HepG2 (cell line): Measurements from ENCODE around the gene PLG. TPM values are rescaled to one million over a fixed set of nuclear protein-coding genes. Genes with fewer than 3 reads are reported as not detected.

Source experiments
- ATAC-seq: fragments of 200-7000 bp; cut with Tn5 transposase; 3 replicates; pipeline ENCODE4 v1.9.1; 2020; ENCODE audit warnings: mild to moderate bottlenecking, moderate library complexity
- BruUV-seq: library from RNA; stranded (reverse); fragments of 400-500 nt; replicated peaks from 2 replicates; lab custom pipeline; 2021; lab: Mats Ljungman, UMichigan
- CTCF ChIA-PET: fragments of 300-600 bp; formaldehyde crosslinking; extraction: SDS; loops from one replicate; lab custom pipeline; 2021; ENCODE audit warnings: low total read pairs, inconsistent platforms, low intra/inter-chr PET ratio; lab: Yijun Ruan, JAX
- POLR2A ChIA-PET: fragments of 350-600 bp; sonication (Branson Sonifier 250); formaldehyde crosslinking; loops from one replicate; lab custom pipeline; 2020; ENCODE audit warnings: antibody characterized with exemption, inconsistent platforms; lab: Yijun Ruan, JAX
- DNase-seq: peaks from one replicate; pipeline ENCODE4 v3.0.0-alpha.2; 2015; ENCODE audit warnings: low spot score
- FAIRE-seq: peaks from 3 replicates; lab custom pipeline; 2011; peaks lifted over from hg19 to GRCh38; lab: Jason Lieb, UNC
- H2AFZ ChIP-seq: one replicate; pipeline ENCODE4 v1.6.1; 2011; ENCODE audit warnings: low read length, inconsistent platforms
- H3K27ac ChIP-seq: fragments of 300-600 bp; 3 replicates; pipeline ENCODE4 v1.8.0; 2011; ENCODE audit warnings: mixed run types, mild to moderate bottlenecking, mixed read lengths, low read length, inconsistent platforms; ENCODE audit not compliant: insufficient read depth; ENCODE audit errors: extremely low read length
- H3K27me3 ChIP-seq, 2 experiments: fragments of 200-600 bp in 1 of 2; 2 replicates in 1 of 2; 3 replicates in 1 of 2; pipeline versions ENCODE4 v1.6.0 to v1.8.0; 2011; ENCODE audit warnings: low read length in 2 of 2, mild to moderate bottlenecking in 2 of 2, moderate library complexity in 2 of 2, inconsistent platforms in 1 of 2; ENCODE audit not compliant: insufficient read depth in 2 of 2, control insufficient read depth in 1 of 2
- H3K36me3 ChIP-seq, 2 experiments: fragments of 200-600 bp in 1 of 2; replicated peaks in 1 of 2; 2 replicates in 1 of 2; 3 replicates in 1 of 2; pipeline versions ENCODE4 v1.5.1 to v1.8.0; 2011; ENCODE audit warnings: low read length in 2 of 2, inconsistent platforms in 1 of 2; ENCODE audit not compliant: insufficient read depth in 2 of 2, control insufficient read depth in 1 of 2
- H3K4me1 ChIP-seq: 2 replicates; pipeline ENCODE4 v1.5.1; 2012; ENCODE audit warnings: low read length, inconsistent platforms; ENCODE audit not compliant: insufficient read depth
- H3K4me2 ChIP-seq: 2 replicates; pipeline ENCODE4 v1.6.0; 2011; ENCODE audit warnings: low read depth, low read length, inconsistent platforms
- H3K4me3 ChIP-seq, 3 experiments: fragments of 200-600 bp in 1 of 3; sonication (generic), shearing (Covaris generic) in 1 of 3; replicated peaks in 1 of 3; 2 replicates each; pipeline ENCODE4 v1.5.1; 2011 to 2016; ENCODE audit warnings: low read length in 3 of 3, inconsistent platforms in 2 of 3, low read depth in 2 of 3, mild to moderate bottlenecking in 2 of 3, control low read depth in 1 of 3, mixed read lengths in 1 of 3; ENCODE audit not compliant: insufficient read depth in 1 of 3
- H3K79me2 ChIP-seq: one replicate; pipeline ENCODE4 v1.6.1; 2011; ENCODE audit warnings: low read length, inconsistent platforms; ENCODE audit not compliant: insufficient read depth
- H3K9ac ChIP-seq: 2 replicates; pipeline ENCODE4 v1.6.0; 2011; ENCODE audit warnings: mild to moderate bottlenecking, low read depth, low read length, inconsistent platforms; ENCODE audit not compliant: insufficient read depth
- H3K9me3 ChIP-seq: 2 replicates; pipeline ENCODE4 v1.5.1; 2012; ENCODE audit warnings: mild to moderate bottlenecking, low read length
- H4K20me1 ChIP-seq: 2 replicates; pipeline ENCODE4 v1.6.0; 2011; ENCODE audit warnings: inconsistent platforms, mild to moderate bottlenecking, low read length, moderate library complexity; ENCODE audit not compliant: insufficient read depth
- DNMT3B ChIP-seq: conservative IDR thresholded peaks from 2 replicates; pipeline ENCODE4 v1.6.1; 2016; ENCODE audit warnings: missing biosample characterization, control low read depth
- SMARCC2 ChIP-seq: fragments of 450-650 bp; IDR thresholded peaks from 2 replicates; pipeline ENCODE4 v1.6.1; 2017; ENCODE audit warnings: antibody characterized with exemption, mild to moderate bottlenecking
- TP53 ChIP-seq: sonication (generic); formaldehyde crosslinking; conservative IDR thresholded peaks from 2 replicates; pipeline ENCODE4 v1.4.0; 2020; ENCODE audit warnings: missing genetic modification reagents
- ZBTB26 ChIP-seq: IDR thresholded peaks from 2 replicates; pipeline ENCODE4 v1.6.1; 2016; ENCODE audit warnings: missing compliant biosample characterization, missing genetic modification reagents, borderline replicate concordance
- ZNF329 ChIP-seq: sonication (generic); formaldehyde crosslinking; IDR thresholded peaks from 2 replicates; pipeline ENCODE4 v1.9.0; 2021; ENCODE audit warnings: low read depth, mild to moderate bottlenecking, missing genetic modification reagents
- ZNF512 ChIP-seq: sonication (generic); formaldehyde crosslinking; IDR thresholded peaks from 2 replicates; pipeline ENCODE4 v1.4.0; 2020; ENCODE audit warnings: mild to moderate bottlenecking, missing genetic modification reagents
- ZNF691 ChIP-seq: sonication (generic); formaldehyde crosslinking; IDR thresholded peaks from 2 replicates; pipeline ENCODE4 v1.4.0; 2020; ENCODE audit warnings: missing genetic modification reagents, low read depth, mild to moderate bottlenecking, borderline replicate concordance
- ZNF850 ChIP-seq: sonication (generic); formaldehyde crosslinking; conservative IDR thresholded peaks from 2 replicates; pipeline ENCODE4 v1.9.0; 2021; ENCODE audit warnings: mild to moderate bottlenecking, missing genetic modification reagents
- WGBS: methylation state at CpG from one replicate; pipeline ENCODE4 v1.1.6; 2017; ENCODE audit warnings: low lambda C conversion rate; 5-methylcytosine and 5-hydroxymethylcytosine counted together
- in situ Hi-C: cut with HindIII; loops from 2 replicates; pipeline ENCODE4 v1.10.0; 2017; ENCODE audit warnings: low pct_unique_long_range_greater_than_20kb; ENCODE audit not compliant: extremely low pct_ligation_motif_present
- intact Hi-C: fragments of 100-400 bp; cut with micrococcal nuclease; formaldehyde crosslinking; loops from one replicate; pipeline ENCODE4 v1.10.0; 2022; ENCODE audit not compliant: unreplicated experiment
- polyA plus RNA-seq, 8 experiments: library from polyadenylated mRNA; depleted of rRNA in 3 of 8; stranded (reverse) in 7 of 8; unstranded in 1 of 8; fragments of >200 nt; fragmentation: Illumina TruSeq in 4 of 8; extraction: Trizol in 4 of 8; gene quantifications; 2 replicates each; pipeline versions ENCODE4 v1.2.1 to v1.2.3, GENCODE V29; 2011 to 2016; ENCODE audit warnings: low read depth in 4 of 8, missing spikeins in 1 of 8, mixed read lengths in 1 of 8; ENCODE audit not compliant: insufficient read depth in 1 of 8
- total RNA-seq, 5 experiments: library from RNA; depleted of rRNA; stranded (reverse); fragments of >200 nt; fragmentation: Illumina TruSeq; extraction: Trizol; gene quantifications; 2 replicates each; pipeline ENCODE4 v1.2.3, GENCODE V29; 2016; ENCODE audit warnings: low read depth in 1 of 5
- TF ChIP-seq, protein P1 (sequence below): sonication (generic); formaldehyde crosslinking; IDR thresholded peaks from 2 replicates; pipeline ENCODE4 v1.9.0; 2021; ENCODE audit warnings: missing genetic modification reagents, mild to moderate bottlenecking, borderline replicate concordance
- TF ChIP-seq, protein P2 (sequence below), 2 experiments: IDR thresholded peaks; 2 replicates each; pipeline ENCODE4 v1.6.1; 2011 to 2012; ENCODE audit warnings: low read length in 2 of 2, borderline replicate concordance in 1 of 2, low read depth in 1 of 2, mild to moderate bottlenecking in 1 of 2, moderate library complexity in 1 of 2

Gene PLG
- total and polyA plus RNA-seq, 2 of the 13 experiments (the other 11 are each of a cell fraction or from before 2014, with no cell fraction given), result 1.7 to 10.7 TPM

- TF ChIP-seq ZNF329 (no peak), DNMT3B (CRISPR knock-in tag) (no peak)
Observed at GRCh38 chr6:160788806-160789205, 86.8 kb downstream of the PLG start (continued).

DNA sequence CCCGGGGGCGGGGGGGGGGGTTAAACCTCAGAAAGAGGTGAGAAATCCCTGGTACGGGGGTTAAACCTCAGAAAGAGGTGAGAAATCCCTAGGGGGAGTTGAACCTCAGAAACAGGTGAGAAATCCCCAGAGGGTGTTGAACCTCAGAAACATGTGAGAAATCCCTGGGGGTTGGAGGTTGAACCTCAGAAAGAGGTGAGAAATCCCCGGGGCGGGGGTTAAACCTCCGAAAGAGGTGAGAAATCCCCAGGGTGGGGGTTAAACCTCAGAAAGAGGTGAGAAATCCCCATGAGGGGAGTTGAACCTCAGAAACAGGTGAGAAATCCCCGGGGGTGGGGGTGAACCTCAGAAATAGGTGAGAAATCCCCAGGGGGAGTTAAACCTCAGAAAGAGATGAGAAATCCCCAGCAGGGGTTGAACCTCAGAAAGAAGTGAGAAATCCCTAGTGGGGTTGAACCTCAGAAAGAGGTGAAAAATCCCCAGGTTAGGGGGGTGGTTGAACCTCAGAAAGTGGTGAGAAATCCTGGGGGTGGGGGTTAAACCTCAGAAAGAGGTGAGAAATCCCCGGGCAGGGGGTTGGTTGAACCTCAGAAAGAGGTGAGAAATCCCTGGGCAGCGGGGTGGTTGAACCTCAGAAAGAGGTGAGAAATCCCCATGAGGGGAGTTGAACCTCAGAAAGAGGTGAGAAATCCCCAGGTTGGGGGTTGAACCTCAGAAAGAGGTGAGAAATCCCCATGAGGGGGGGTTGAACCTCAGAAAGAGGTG, 87.4 kb downstream of the PLG start:
- no peaks in the 10 kb centered on the region for H3K79me2 ChIP-seq
- no TSS peak for BruUV-seq
- H3K27ac ChIP-seq, result no peak overlapping the region
- no peaks in the 10 kb centered on the region for H3K9me3 ChIP-seq
- ATAC-seq (no peak), DNase-seq (no peak), FAIRE-seq (no peak)
- ChIA-PET POLR2A (no interaction called here), CTCF (interaction anchor here (1.7 kb wide), 1 partner anchor 584 kb away, joined by 12 read pairs; no protein-coding TSS in a partner anchor)
- H3K36me3 ChIP-seq, result no peaks in the 10 kb centered on the region
- H3K4me2 ChIP-seq, result no peak overlapping the region
- no peaks in the 10 kb centered on the region for H3K4me1 ChIP-seq
- 32% methylated on average over 9 of the region's 9 CpGs for WGBS
- H3K9ac ChIP-seq, result no peak overlapping the region
- no peaks in the 10 kb centered on the region for H4K20me1 ChIP-seq
- H3K27me3 ChIP-seq, result no peaks in the 10 kb centered on the region; a peak in 1 of 5 replicates
- H3K4me3 ChIP-seq, result no peak overlapping the region
- intact Hi-C loops (no loop called here), in situ Hi-C loops (no loop called here)
- no peak overlapping the region for H2AFZ ChIP-seq
- TF ChIP-seq ZBTB26 (CRISPR knock-in tag), result no peak
- no peak for TF ChIP-seq ZNF512 (CRISPR knock-in tag)
- TF ChIP-seq SMARCC2, result no peak
- TF ChIP-seq, protein P1, sequence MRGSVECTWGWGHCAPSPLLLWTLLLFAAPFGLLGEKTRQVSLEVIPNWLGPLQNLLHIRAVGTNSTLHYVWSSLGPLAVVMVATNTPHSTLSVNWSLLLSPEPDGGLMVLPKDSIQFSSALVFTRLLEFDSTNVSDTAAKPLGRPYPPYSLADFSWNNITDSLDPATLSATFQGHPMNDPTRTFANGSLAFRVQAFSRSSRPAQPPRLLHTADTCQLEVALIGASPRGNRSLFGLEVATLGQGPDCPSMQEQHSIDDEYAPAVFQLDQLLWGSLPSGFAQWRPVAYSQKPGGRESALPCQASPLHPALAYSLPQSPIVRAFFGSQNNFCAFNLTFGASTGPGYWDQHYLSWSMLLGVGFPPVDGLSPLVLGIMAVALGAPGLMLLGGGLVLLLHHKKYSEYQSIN (CRISPR knock-in tag), result no peak
- no peak for TF ChIP-seq TP53
- TF ChIP-seq ZNF850, result no peak
- TF ChIP-seq, protein P2, sequence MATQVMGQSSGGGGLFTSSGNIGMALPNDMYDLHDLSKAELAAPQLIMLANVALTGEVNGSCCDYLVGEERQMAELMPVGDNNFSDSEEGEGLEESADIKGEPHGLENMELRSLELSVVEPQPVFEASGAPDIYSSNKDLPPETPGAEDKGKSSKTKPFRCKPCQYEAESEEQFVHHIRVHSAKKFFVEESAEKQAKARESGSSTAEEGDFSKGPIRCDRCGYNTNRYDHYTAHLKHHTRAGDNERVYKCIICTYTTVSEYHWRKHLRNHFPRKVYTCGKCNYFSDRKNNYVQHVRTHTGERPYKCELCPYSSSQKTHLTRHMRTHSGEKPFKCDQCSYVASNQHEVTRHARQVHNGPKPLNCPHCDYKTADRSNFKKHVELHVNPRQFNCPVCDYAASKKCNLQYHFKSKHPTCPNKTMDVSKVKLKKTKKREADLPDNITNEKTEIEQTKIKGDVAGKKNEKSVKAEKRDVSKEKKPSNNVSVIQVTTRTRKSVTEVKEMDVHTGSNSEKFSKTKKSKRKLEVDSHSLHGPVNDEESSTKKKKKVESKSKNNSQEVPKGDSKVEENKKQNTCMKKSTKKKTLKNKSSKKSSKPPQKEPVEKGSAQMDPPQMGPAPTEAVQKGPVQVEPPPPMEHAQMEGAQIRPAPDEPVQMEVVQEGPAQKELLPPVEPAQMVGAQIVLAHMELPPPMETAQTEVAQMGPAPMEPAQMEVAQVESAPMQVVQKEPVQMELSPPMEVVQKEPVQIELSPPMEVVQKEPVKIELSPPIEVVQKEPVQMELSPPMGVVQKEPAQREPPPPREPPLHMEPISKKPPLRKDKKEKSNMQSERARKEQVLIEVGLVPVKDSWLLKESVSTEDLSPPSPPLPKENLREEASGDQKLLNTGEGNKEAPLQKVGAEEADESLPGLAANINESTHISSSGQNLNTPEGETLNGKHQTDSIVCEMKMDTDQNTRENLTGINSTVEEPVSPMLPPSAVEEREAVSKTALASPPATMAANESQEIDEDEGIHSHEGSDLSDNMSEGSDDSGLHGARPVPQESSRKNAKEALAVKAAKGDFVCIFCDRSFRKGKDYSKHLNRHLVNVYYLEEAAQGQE (IDR thresholded peaks at IDR 0.05; ENCODE audit: borderline replicate concordance in 1 of 2, low read depth in 1 of 2, low read length in 2 of 2), result no peak
- no peak for TF ChIP-seq ZNF691 (CRISPR knock-in tag)
